Adipocyte (in vitro differentiated cells): ENCODE results near the gene RALGPS1.
A peak's percentile ranks its signal among the peaks of the same experiment; 100 is the strongest.

Experiments used
- DNase-seq: peaks from one replicate; pipeline ENCODE4 v3.0.0-alpha.2; 2015; ENCODE audit warnings: low read depth
- H3K27me3 ChIP-seq: replicated peaks from 2 replicates; pipeline ENCODE4 v1.7.0; 2013; ENCODE audit warnings: mild to moderate bottlenecking, low read length, moderate library complexity; ENCODE audit not compliant: control insufficient read depth, insufficient read depth
- H3K36me3 ChIP-seq: 2 replicates; pipeline ENCODE4 v1.7.0; 2013; ENCODE audit warnings: low read length, mild to moderate bottlenecking, moderate library complexity; ENCODE audit not compliant: control insufficient read depth, insufficient read depth, severe bottlenecking
- H3K4me1 ChIP-seq: 2 replicates; pipeline ENCODE4 v1.7.0; 2013; ENCODE audit warnings: mild to moderate bottlenecking, low read length, moderate library complexity; ENCODE audit not compliant: control insufficient read depth, insufficient read depth
- H3K4me3 ChIP-seq: 2 replicates; pipeline ENCODE4 v1.7.0; 2013; ENCODE audit warnings: mild to moderate bottlenecking, low read length, moderate library complexity
- H3K9ac ChIP-seq: 2 replicates; pipeline ENCODE4 v1.7.0; 2013; ENCODE audit warnings: mild to moderate bottlenecking, low read length, moderate library complexity
- H3K9me3 ChIP-seq: 2 replicates; pipeline ENCODE4 v1.7.0; 2013; ENCODE audit warnings: mild to moderate bottlenecking, low read length, moderate library complexity; ENCODE audit not compliant: control insufficient read depth

Gene RALGPS1

DNA sequence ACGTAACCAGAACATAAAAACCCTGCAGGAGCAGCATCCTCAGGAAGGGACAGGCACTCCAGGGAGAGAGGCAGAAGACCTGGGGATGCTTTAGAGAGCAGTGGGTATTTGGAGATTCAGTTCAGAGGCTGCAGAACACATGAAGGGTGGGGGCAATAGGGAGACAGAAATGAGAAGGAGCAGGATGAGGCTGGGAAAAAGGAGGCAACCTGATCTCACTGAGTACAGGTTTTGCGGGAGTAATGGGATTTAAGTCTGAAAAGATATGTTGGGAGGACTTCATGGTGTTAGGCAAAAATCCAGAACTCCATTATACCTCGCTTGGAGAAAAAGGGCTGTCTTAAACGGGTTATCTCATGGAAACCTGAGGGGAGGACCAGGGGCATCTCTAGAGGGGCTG, 308.7 kb downstream of the RALGPS1 start:
- H3K36me3 ChIP-seq, result no peaks in the 10 kb centered on the region
- H3K9me3 ChIP-seq, result no peaks in the 10 kb centered on the region
- no peak overlapping the region for H3K4me3 ChIP-seq
- H3K9ac ChIP-seq, result no peak overlapping the region
- H3K27me3 ChIP-seq, result peaks cover 46% of the 10 kb centered on the region
- no peak for DNase-seq
- no peaks in the 10 kb centered on the region for H3K4me1 ChIP-seq

DNA sequence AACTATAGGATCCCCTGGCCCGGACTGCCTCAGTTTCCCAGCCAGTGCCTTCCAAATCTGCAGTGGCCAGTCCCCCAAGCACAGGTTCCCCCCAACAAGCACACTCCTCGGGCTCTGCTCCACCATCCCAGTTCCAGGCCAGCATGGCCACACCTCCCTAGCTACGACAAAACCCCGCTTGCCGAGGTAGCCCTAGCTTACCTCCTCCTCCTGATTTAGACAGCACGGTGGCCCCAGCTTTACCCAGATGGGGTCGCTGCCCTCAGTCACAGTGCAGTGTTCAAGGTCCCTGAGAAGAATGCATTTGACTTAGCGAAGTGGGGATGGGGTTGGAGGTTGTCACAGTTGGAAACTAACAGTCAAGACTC, 309.2 kb downstream of the RALGPS1 start:
- Histone ChIP-seq H3K27me3 (peaks cover 42% of the 10 kb centered on the region), H3K4me1 (no peaks in the 10 kb centered on the region), H3K4me3 (no peak overlapping the region), H3K9ac (no peak overlapping the region), H3K36me3 (no peaks in the 10 kb centered on the region), H3K9me3 (no peaks in the 10 kb centered on the region)
- no peak for DNase-seq

DNA sequence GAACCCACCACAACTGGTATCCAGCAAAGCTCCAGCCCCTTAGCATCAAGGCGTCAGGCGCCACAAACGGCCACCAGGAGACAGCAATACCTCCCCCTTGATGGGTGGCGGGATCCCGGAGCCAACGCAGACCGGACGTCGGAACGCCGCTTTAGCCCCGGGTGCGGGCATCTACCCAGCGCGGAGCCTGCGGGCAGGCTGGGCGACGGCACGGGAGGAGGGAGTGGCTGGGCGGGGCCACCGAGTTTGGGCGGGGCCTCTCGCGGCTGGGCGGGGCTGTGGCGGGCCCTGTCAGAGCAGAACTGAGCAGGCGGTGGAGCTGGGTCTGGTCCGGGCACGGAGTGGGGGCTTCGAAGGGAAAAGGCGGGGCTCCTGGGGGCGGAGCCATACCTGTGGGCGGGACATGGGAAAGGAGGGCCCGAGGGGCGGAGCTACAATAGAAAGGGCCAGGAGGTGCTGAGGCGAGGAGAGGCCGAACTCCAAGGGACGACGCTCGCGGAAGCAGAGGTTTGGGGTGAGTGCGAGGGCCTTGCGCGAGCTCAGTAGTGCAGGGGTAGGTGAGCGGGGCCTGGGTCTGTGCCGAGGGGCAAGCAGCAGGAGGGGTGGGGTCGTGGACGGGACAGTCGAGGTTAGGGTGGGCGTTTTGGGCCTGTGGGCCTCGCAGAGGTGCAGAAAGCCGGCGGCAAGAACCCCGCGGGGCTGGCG, 309.7 kb downstream of the RALGPS1 start:
- H3K27me3 ChIP-seq, result peaks cover 42% of the 10 kb centered on the region
- H3K9me3 ChIP-seq, result no peaks in the 10 kb centered on the region
- no peaks in the 10 kb centered on the region for H3K36me3 ChIP-seq
- H3K4me1 ChIP-seq, result no peaks in the 10 kb centered on the region
- H3K9ac ChIP-seq, result no peak overlapping the region
- peak overlapping the region; percentile 65 for H3K4me3 ChIP-seq
- DNase-seq, result peak; percentile 83

DNA sequence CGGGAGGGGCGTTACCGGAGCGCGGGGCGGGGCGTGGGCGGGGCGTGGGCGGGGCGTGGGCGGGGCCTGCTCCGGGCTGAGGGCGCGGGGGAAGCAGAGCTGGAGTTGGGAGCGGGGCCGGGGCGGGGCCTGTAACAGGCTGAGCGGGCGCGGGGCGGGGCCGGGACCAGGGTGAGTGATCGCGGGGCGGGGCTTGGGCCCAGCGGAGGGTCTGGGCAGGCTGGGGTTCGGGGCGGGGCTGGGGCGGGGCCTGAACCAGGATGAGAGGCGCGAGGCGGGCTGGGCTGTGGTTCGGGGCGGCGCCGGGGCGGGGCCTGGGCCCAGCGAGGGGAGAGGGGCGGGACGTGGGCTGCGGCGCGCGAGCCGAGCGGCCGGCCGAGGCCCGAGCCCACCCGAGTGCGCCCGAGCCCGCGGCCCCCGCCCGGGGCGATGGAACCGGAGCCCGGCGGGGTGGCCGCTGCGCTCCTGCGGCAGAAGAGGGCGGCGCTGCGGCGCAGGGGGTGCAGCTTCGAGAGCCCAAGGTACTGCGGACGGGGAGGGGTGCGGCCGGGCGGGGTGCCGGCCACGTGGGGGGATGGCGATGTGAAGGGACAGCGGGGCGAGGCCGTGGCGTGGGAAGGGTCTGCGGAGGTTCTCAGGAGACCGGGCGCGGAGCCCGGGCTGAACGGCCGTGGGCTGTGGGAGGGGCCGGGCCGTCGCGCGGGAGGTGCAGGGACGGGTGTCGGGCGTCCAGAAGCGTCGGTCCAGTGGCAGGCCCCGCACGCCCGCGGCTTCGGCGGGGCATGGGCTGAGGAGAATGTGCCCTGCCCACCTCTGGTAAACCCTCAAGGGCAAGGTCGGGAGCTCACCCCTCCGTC, 310.5 kb downstream of the RALGPS1 start:
- no peak overlapping the region for H3K9ac ChIP-seq
- peak overlapping the region; percentile 65 for H3K4me3 ChIP-seq
- no peaks in the 10 kb centered on the region for H3K4me1 ChIP-seq
- H3K9me3 ChIP-seq, result no peaks in the 10 kb centered on the region
- peak; percentile 99 for DNase-seq
- no peaks in the 10 kb centered on the region for H3K36me3 ChIP-seq
- H3K27me3 ChIP-seq, result peaks cover 45% of the 10 kb centered on the region

DNA sequence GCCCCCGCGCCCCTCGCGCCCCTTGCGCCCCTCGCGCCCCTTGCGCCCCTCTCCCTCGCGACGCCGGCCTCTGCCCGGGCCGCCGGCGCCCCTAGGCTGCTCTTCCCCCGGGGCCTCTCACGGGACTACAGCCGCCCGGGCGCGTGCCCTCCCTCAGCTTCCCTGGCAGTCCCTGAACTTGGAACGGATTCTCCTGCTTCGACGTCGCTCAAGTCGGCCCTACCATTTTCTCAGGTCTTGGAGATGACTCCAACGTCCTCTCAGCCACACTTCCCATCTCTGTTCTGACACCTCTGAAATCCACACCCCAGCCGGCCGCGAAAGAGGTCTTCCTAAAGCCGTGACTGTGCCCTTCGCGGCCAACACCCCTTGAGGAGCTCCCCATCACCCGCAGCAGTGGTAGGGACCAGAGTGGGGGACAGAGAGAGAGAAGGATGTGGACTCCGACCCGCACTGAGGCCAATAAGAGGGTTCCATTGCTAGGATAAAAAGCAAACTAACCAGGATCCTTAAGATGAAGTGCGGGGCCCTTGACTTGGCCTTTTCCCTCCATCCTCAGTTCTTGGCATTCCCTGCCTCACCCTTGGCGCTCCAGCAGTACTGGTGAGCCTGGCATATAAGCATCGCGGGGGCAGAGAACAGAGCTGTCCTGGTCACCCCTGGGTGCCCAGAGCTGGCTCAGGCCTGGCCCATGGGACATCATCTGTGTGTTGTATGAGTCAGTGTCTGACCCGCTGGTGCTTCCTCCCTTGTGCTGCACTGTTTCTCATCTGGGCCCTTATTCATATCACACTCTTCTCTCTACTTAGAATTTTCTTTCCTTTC, 311.4 kb downstream of the RALGPS1 start:
- H3K9ac ChIP-seq, result no peak overlapping the region
- no peak overlapping the region for H3K4me3 ChIP-seq
- no peaks in the 10 kb centered on the region for H3K9me3 ChIP-seq
- peaks cover 42% of the 10 kb centered on the region for H3K27me3 ChIP-seq
- no peaks in the 10 kb centered on the region for H3K36me3 ChIP-seq
- no peak for DNase-seq
- no peaks in the 10 kb centered on the region for H3K4me1 ChIP-seq

DNA sequence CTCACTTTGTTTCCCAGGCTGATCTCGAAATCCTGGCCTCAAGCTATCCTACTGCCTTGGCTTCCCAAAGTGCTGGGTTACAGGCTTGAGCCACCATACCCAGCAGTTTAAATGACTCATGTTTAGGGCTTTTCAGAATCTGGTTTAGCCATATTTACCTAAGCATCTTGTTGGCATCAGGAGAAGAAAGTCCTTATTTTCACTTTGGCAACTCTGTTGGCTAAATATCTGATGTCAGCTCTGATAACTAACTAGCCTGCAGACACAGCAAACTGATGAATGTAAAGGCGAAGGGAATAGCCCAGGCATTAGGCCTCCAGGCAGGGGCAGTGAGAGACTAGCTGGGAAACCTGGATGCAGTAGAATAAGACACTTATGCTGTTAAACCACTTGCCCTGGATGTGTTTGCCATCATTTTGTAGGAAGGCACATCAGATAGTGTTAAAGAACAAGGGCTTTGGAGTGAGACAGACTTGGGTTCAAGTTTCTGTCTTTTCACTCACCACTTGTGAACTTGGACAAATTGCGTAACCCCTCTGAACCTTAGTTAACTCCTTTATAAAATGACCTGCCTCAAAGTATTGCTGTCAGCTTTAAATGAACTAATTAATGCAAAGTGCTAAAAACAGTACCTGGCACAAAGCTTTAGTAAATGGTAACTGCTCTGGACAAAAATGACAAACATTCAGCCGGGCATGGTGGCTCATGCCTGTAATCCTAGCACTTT, 315.3 kb downstream of the RALGPS1 start:
- DNase-seq, result no peak
- Histone ChIP-seq H3K27me3 (peaks cover 22% of the 10 kb centered on the region), H3K4me1 (peaks cover 6% of the 10 kb centered on the region), H3K9ac (no peak overlapping the region), H3K9me3 (no peaks in the 10 kb centered on the region), H3K36me3 (no peaks in the 10 kb centered on the region), H3K4me3 (no peak overlapping the region)

DNA sequence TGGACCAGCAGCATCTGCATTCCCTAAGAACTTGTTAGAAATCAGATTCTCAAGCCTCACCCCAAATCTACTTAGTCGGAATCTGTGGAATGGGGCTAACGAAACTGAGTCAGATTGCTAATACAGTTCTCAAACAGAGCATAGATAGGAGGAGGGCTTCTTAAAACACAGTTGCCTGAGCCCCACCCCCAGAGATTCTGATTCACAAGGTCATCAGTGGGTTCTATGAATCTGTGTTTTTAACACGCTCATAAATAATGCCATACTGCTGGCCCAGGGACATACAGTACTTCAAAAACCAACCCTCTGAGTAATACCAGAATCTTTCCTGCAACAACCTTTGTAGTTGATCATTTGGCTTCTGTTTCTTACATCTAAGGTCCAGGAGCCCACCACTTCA, 317.1 kb downstream of the RALGPS1 start:
- Histone ChIP-seq H3K36me3 (no peaks in the 10 kb centered on the region), H3K27me3 (peaks cover 32% of the 10 kb centered on the region), H3K4me3 (no peak overlapping the region), H3K9me3 (no peaks in the 10 kb centered on the region), H3K4me1 (peaks cover 6% of the 10 kb centered on the region), H3K9ac (no peak overlapping the region)
- DNase-seq, result no peak

DNA sequence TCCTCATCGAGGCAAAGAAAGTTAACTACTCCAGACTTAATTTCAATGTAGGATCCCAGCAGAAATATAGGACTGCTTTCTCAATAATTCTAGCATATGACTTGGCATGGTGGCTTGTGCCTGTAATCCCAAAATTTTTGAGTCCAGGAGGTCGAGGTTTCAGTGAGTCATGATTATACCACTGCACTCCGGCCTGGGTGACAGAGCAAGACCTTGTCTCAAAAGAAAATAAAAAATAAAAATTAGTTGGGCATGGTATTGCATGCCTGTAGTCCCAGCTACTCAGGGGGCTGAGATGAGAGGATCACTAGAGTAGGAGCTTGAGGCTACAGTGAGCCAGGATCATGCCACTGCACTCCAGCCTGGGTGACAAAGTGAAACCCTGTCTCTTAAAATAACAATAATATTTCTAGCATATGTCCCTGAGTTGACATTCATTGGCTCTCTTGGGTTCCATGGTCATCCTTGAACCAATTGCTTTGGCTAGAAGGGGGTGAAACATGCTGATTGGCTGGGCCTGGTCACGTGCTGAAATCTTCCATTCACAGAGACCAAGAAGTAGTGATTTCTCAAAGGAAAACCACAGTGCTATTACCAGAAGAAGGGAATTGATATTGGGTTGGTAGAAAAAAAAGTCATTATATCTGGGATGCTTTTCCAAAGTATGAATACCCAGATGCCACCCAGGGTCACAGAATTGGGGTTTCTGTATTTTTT, 318.4 kb downstream of the RALGPS1 start:
- Histone ChIP-seq H3K36me3 (no peaks in the 10 kb centered on the region), H3K9me3 (no peaks in the 10 kb centered on the region), H3K9ac (no peak overlapping the region), H3K27me3 (peaks cover 30% of the 10 kb centered on the region), H3K4me3 (no peak overlapping the region), H3K4me1 (peaks cover 6% of the 10 kb centered on the region)
- no peak for DNase-seq

DNA sequence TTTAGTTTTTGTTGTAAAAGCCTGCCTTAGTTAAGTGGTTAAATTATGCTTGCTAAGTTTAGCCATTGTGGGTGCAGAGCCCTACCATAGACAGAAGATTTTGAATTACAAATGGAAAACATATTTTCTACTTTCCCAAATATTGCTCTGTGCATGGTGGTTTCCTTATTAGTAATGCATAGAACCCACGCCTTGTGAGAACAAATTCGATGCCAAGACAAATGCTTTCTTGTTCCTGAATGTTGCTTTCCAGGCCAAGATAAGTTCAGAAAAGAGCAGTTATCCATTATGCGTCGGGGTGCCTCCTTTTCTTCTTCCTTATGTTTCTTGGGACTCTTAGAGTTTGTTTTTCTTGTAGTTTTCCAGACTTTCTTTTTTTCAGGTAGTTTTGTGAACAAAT, 319.0 kb downstream of the RALGPS1 start:
- no peak overlapping the region for H3K4me3 ChIP-seq
- no peak overlapping the region for H3K9ac ChIP-seq
- no peaks in the 10 kb centered on the region for H3K36me3 ChIP-seq
- H3K27me3 ChIP-seq, result peaks cover 32% of the 10 kb centered on the region
- DNase-seq, result no peak
- H3K4me1 ChIP-seq, result peaks cover 6% of the 10 kb centered on the region
- H3K9me3 ChIP-seq, result no peaks in the 10 kb centered on the region

DNA sequence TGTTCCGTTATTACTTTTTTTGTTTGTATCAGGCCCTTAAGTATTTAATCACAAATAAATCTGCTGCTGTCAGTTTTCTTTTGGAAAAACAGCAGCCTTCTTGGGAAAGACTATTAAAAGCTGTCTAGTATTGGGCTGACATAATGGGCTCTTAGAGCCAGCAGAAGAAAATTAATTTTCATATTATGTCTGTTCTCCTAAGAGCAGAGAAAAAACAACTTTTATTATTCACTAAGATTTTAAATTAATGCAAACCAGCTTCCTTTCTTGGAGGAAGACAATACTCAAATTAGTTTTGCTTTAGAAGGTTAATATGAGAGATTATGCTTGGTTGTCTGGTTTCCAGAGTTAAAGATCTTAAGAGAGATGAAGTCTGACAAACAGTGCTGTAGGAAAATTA, 319.4 kb downstream of the RALGPS1 start:
- DNase-seq, result no peak
- H3K9me3 ChIP-seq, result no peaks in the 10 kb centered on the region
- no peak overlapping the region for H3K9ac ChIP-seq
- H3K36me3 ChIP-seq, result no peaks in the 10 kb centered on the region
- H3K27me3 ChIP-seq, result peaks cover 37% of the 10 kb centered on the region
- H3K4me1 ChIP-seq, result peaks cover 6% of the 10 kb centered on the region
- H3K4me3 ChIP-seq, result no peak overlapping the region
